ENCODE data around the gene UCHL5. TPM values are rescaled to one million over a fixed set of nuclear protein-coding genes. Genes with fewer than 3 reads are reported as not detected.

UCHL5 gene
- total and polyA plus RNA-seq, 2 experiments from 2014 or later, result 42.5 to 67.1 TPM

GRCh38 chr1:192962901-192963300 lies 96.3 kb downstream of the UCHL5 start:
- H3K9me2 ChIP-seq (ENCODE audit: insufficient read depth), result no peaks in the 10 kb centered on the region
- H2AFZ ChIP-seq, result no peak overlapping the region
- Mint-ChIP-seq H3K9me3 (0 out of 3 replicates have a peak, but pooled peaks cover 2% of the 10 kb centered on the region), H3K4me1 (no peaks in the 10 kb centered on the region), H3K4me3 (no peak overlapping the region), H3K27ac (no peak overlapping the region), H3K27me3 (ENCODE audit: insufficient read depth, low read depth, poor library complexity) (peaks cover 3% of the 10 kb centered on the region), H3K36me3 (ENCODE audit: low read depth) (no peaks in the 10 kb centered on the region)
- H4K20me1 ChIP-seq (replicated peaks; ENCODE audit: insufficient read depth), result no peaks in the 10 kb centered on the region
- no peaks in the 10 kb centered on the region for H3K4me1 ChIP-seq (ENCODE audit: insufficient read depth)
- no peaks in the 10 kb centered on the region for H3K27me3 ChIP-seq (ENCODE audit: insufficient read depth)
- DNase-seq (ENCODE audit: low spot score) (no peak), ATAC-seq (no peak)
- no peak overlapping the region for H3K27ac ChIP-seq (ENCODE audit: low read depth)
- no peak overlapping the region for H3K4me2 ChIP-seq
- H3K4me3 ChIP-seq, result no peak overlapping the region
- H3F3A ChIP-seq (replicated peaks; ENCODE audit: low read depth), result no peaks in the 10 kb centered on the region
- no peaks in the 10 kb centered on the region for H3K36me3 ChIP-seq (ENCODE audit: insufficient read depth)
- TF ChIP-seq NANOG (IDR thresholded peaks at IDR 0.05; ENCODE audit: borderline replicate concordance), result no peak
- TF ChIP-seq ZNF114 (CRISPR knock-in tag; IDR thresholded peaks at IDR 0.05), result no peak
- no peak for TF ChIP-seq STAT1 (IDR thresholded peaks at IDR 0.05; ENCODE audit: unreplicated experiment)
- no peak for TF ChIP-seq REST (IDR thresholded peaks at IDR 0.05; ENCODE audit: unreplicated experiment)
- TF ChIP-seq CTCF (conservative IDR thresholded peaks at IDR 0.05; ENCODE audit: low read depth in 2 of 2), result no peak
- no peaks in the 10 kb centered on the region for H3K79me2 ChIP-seq (replicated peaks; ENCODE audit: insufficient read depth)

Small RNA genes within 50 kb of the gene (small RNA-seq; reads per million reads assigned to genes)
- not detected for gene SCARNA18B (ENCODE audit: low replicate concordance)

Other genes with a start within 250 kb of the UCHL5 start
- gene RO60, start 252 bp upstream of the UCHL5 start, total RNA-seq (2014; rRNA removed; shearing (Covaris generic)), result 122 and 130 TPM in 2 replicates
- 87.3 and 103 TPM in 2 replicates for gene RO60, start 252 bp upstream of the UCHL5 start, polyA plus RNA-seq (2016; fragmentation: Nextera tagmentation; extraction: Ambion mirVana)
- 7.2 and 7.7 TPM in 2 replicates for gene GLRX2, start 46.1 kb upstream of the UCHL5 start, total RNA-seq (2014; rRNA removed; shearing (Covaris generic))
- gene GLRX2, start 46.1 kb upstream of the UCHL5 start, polyA plus RNA-seq (2016; fragmentation: Nextera tagmentation; extraction: Ambion mirVana), result 28.3 and 37.8 TPM in 2 replicates
- gene CDC73, start 62.7 kb upstream of the UCHL5 start, total RNA-seq (2014; rRNA removed; shearing (Covaris generic)), result 36.9 and 40.4 TPM in 2 replicates
- gene CDC73, start 62.7 kb upstream of the UCHL5 start, polyA plus RNA-seq (2016; fragmentation: Nextera tagmentation; extraction: Ambion mirVana), result 62.5 and 63.2 TPM in 2 replicates
- not detected in 2 replicates for gene B3GALT2, start 127.3 kb upstream of the UCHL5 start, total RNA-seq (2014; rRNA removed; shearing (Covaris generic))
- 0.82 and 1.2 TPM in 2 replicates for gene B3GALT2, start 127.3 kb upstream of the UCHL5 start, polyA plus RNA-seq (2016; fragmentation: Nextera tagmentation; extraction: Ambion mirVana)

All from GM23338 (cell line).